ENCODE results near the gene ZBTB24.

ZBTB24 gene

GRCh38 chr6:109436041-109436440 lies 47.0 kb downstream of the ZBTB24 start:
- TF ChIP-seq REST (IDR thresholded peaks at IDR 0.05; ENCODE audit: low read depth): no peak
- TF ChIP-seq YY1 (IDR thresholded peaks at IDR 0.05; ENCODE audit: low read depth): no peak
- TF ChIP-seq NFIC (IDR thresholded peaks at IDR 0.05): no peak
- no peak for TF ChIP-seq EGR1 (IDR thresholded peaks at IDR 0.05)
- TF ChIP-seq EP300 (IDR thresholded peaks at IDR 0.05; ENCODE audit: borderline replicate concordance): no peak
- no peak for TF ChIP-seq CEBPB (IDR thresholded peaks at IDR 0.05)
- no peak for TF ChIP-seq CREB1 (IDR thresholded peaks at IDR 0.05; ENCODE audit: low read depth)
- TF ChIP-seq FOXM1 (IDR thresholded peaks at IDR 0.05; ENCODE audit: borderline replicate concordance, low read depth): no peak
- TF ChIP-seq RAD21 (IDR thresholded peaks at IDR 0.05; ENCODE audit: low read depth): no peak
- no peak for TF ChIP-seq ZBTB7A (IDR thresholded peaks at IDR 0.05; ENCODE audit: low read depth)
- TF ChIP-seq, protein P1, sequence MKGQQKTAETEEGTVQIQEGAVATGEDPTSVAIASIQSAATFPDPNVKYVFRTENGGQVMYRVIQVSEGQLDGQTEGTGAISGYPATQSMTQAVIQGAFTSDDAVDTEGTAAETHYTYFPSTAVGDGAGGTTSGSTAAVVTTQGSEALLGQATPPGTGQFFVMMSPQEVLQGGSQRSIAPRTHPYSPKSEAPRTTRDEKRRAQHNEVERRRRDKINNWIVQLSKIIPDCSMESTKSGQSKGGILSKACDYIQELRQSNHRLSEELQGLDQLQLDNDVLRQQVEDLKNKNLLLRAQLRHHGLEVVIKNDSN (IDR thresholded peaks at IDR 0.05): no peak
- TF ChIP-seq TCF12 (IDR thresholded peaks at IDR 0.05; ENCODE audit: low read depth): no peak
- no peak for TF ChIP-seq TEAD4 (IDR thresholded peaks at IDR 0.05)
- TF ChIP-seq TAF1 (IDR thresholded peaks at IDR 0.05; ENCODE audit: low read depth): no peak
- TF ChIP-seq, protein P2, sequence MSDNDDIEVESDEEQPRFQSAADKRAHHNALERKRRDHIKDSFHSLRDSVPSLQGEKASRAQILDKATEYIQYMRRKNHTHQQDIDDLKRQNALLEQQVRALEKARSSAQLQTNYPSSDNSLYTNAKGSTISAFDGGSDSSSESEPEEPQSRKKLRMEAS (IDR thresholded peaks at IDR 0.05): no peak

DNA sequence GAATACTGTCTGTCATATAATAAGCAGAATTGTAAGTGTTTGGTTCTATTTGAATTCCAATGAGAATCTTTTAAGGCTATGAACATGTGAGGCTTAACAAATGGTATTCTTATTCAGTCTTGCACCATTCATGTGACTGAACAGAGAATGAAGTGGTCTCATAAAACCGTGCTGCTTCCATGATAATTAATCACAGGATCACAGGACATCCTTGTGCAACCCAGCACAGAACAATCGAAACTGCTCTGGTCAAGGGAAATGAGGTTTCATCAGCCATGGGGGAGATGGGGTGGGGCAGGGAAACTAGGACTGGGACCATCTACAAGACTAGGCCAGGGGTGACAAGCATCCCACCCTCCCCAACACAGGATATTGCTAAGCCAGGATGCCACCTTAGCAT lies 48.6 kb downstream of the ZBTB24 start:
- no peak for TF ChIP-seq TAF1 (IDR thresholded peaks at IDR 0.05; ENCODE audit: low read depth)
- no peak for TF ChIP-seq RAD21 (IDR thresholded peaks at IDR 0.05; ENCODE audit: low read depth)
- no peak for TF ChIP-seq YY1 (IDR thresholded peaks at IDR 0.05; ENCODE audit: low read depth)
- TF ChIP-seq CEBPB (IDR thresholded peaks at IDR 0.05): no peak
- no peak for TF ChIP-seq FOXM1 (IDR thresholded peaks at IDR 0.05; ENCODE audit: borderline replicate concordance, low read depth)
- TF ChIP-seq TCF12 (IDR thresholded peaks at IDR 0.05; ENCODE audit: low read depth): no peak
- TF ChIP-seq, protein P1 (IDR thresholded peaks at IDR 0.05): no peak
- no peak for TF ChIP-seq CREB1 (IDR thresholded peaks at IDR 0.05; ENCODE audit: low read depth)
- TF ChIP-seq REST (IDR thresholded peaks at IDR 0.05; ENCODE audit: low read depth): no peak
- TF ChIP-seq, protein P2 (IDR thresholded peaks at IDR 0.05): no peak
- TF ChIP-seq EGR1 (IDR thresholded peaks at IDR 0.05): no peak
- TF ChIP-seq NFIC (IDR thresholded peaks at IDR 0.05): no peak
- no peak for TF ChIP-seq EP300 (IDR thresholded peaks at IDR 0.05; ENCODE audit: borderline replicate concordance)
- TF ChIP-seq ZBTB7A (IDR thresholded peaks at IDR 0.05; ENCODE audit: low read depth): no peak
- no peak for TF ChIP-seq TEAD4 (IDR thresholded peaks at IDR 0.05)

GRCh38 chr6:109429496-109429895 lies 53.5 kb downstream of the ZBTB24 start:
- TF ChIP-seq TAF1 (IDR thresholded peaks at IDR 0.05; ENCODE audit: low read depth): no peak
- TF ChIP-seq TEAD4 (IDR thresholded peaks at IDR 0.05): no peak
- no peak for TF ChIP-seq CREB1 (IDR thresholded peaks at IDR 0.05; ENCODE audit: low read depth)

DNA sequence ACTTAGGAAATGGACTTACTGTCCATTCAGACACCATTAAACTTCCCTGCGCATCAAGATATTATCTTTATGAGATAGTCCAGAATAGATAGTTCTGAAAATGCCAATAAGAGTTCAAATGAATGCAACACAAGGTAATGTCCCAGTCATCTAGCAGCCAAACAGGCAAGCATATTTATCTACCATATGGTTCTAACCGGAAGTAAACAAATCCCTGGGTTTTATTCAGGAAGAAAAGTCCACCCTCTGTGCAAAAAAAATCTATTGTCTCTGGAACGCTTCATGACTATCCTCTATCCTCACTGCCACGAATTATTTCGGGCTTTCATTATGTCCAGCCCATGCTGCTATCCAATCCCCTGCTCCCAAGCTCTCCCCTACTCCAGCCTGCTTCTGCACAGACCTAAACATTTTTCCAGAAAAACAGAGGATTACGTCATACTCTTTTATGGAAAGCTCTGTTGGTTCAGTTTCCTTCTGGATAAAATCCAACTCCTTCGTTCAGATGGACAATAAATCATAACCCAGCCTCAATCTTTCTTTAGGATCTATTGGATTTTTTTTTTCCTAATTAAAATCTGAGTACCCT lies 54.0 kb downstream of the ZBTB24 start:
- no peak for TF ChIP-seq EGR1 (IDR thresholded peaks at IDR 0.05)

- TF ChIP-seq EP300 (IDR thresholded peaks at IDR 0.05; ENCODE audit: borderline replicate concordance) (no peak), CEBPB (IDR thresholded peaks at IDR 0.05) (no peak), FOXM1 (IDR thresholded peaks at IDR 0.05; ENCODE audit: borderline replicate concordance, low read depth) (no peak), TCF12 (IDR thresholded peaks at IDR 0.05; ENCODE audit: low read depth) (no peak), YY1 (IDR thresholded peaks at IDR 0.05; ENCODE audit: low read depth) (no peak), REST (IDR thresholded peaks at IDR 0.05; ENCODE audit: low read depth) (no peak), TEAD4 (IDR thresholded peaks at IDR 0.05) (no peak), CREB1 (IDR thresholded peaks at IDR 0.05; ENCODE audit: low read depth) (no peak), RAD21 (IDR thresholded peaks at IDR 0.05; ENCODE audit: low read depth) (no peak), TAF1 (IDR thresholded peaks at IDR 0.05; ENCODE audit: low read depth) (no peak), ZBTB7A (IDR thresholded peaks at IDR 0.05; ENCODE audit: low read depth) (no peak), EGR1 (IDR thresholded peaks at IDR 0.05) (no peak), NFIC (IDR thresholded peaks at IDR 0.05) (no peak)
- TF ChIP-seq, protein P1 (IDR thresholded peaks at IDR 0.05): no peak
- TF ChIP-seq, protein P2 (IDR thresholded peaks at IDR 0.05): no peak
These were observed 58.1 kb downstream of the ZBTB24 start for GRCh38 chr6:109424946-109425345.
